ENCODE measurements around the gene CDC42BPA. TPM values are rescaled to one million over a fixed set of nuclear protein-coding genes. Genes with fewer than 3 reads are reported as not detected.

CDC42BPA gene
- total and polyA plus RNA-seq, 12 donors, result 7.4 to 73.8 (median 37.2) TPM

DNA sequence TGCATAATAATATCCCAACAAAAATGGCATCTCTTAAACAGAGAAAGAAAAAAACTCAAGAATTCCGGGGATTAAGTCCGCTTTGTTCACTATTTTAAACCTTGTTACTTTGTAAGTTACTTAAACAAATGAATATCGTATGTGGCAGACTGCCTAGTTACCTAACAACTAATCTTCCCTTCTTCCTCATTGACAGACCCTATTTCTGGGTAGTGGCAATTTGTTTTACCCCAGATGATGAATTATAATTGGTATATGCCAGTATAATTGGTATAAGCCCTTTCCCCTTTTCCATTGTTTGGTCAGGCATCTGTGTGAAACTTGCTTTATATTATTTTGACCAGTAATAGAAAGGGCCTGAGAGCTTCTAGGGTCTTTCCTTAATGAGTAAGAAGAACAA lies 52.4 kb downstream of the CDC42BPA start:
- intact Hi-C loops (cut with DNase I), result no loop called here
- peaks cover 6 to 10% of the 10 kb centered on the region in 2 donors for H3K4me1 ChIP-seq (replicated peaks in 1 of 2)

DNA sequence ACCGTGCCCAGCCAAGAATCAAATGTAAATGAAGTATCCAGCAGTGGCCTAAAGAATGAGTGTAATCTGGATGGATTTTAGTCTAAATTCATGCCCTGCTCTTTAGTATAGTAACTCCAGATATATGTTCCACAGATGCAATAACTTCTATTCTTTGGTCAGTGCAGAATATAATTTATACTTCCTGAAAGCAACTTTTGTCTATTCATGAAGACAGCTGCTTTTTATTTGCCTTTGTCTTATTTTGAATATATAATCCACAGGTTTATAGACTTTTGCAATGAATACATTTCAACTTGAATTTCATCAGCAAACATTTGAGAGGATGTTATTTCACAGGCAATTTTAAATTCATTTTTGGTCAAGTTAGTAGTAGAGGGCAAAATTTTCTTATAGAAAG lies 54.4 kb downstream of the CDC42BPA start:
- Histone ChIP-seq H3K36me3 (replicated peaks in 1 of 2) (no peaks in the 10 kb centered on the region), H3K4me1 (replicated peaks in 1 of 2) (peaks cover 2 to 4% of the 10 kb centered on the region in 2 donors), H3K4me3 (no peak overlapping the region), H3K27me3 (no peaks in the 10 kb centered on the region), H3K27ac (no peak overlapping the region), H3K9me3 (replicated peaks in 1 of 3) (no peaks in the 10 kb centered on the region)
- TF ChIP-seq POLR2A (IDR thresholded peaks at IDR 0.05), result no peak
- TF ChIP-seq, protein P1, sequence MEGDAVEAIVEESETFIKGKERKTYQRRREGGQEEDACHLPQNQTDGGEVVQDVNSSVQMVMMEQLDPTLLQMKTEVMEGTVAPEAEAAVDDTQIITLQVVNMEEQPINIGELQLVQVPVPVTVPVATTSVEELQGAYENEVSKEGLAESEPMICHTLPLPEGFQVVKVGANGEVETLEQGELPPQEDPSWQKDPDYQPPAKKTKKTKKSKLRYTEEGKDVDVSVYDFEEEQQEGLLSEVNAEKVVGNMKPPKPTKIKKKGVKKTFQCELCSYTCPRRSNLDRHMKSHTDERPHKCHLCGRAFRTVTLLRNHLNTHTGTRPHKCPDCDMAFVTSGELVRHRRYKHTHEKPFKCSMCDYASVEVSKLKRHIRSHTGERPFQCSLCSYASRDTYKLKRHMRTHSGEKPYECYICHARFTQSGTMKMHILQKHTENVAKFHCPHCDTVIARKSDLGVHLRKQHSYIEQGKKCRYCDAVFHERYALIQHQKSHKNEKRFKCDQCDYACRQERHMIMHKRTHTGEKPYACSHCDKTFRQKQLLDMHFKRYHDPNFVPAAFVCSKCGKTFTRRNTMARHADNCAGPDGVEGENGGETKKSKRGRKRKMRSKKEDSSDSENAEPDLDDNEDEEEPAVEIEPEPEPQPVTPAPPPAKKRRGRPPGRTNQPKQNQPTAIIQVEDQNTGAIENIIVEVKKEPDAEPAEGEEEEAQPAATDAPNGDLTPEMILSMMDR (IDR thresholded peaks at IDR 0.05), result no peak
- WGBS, 4 donors, result 100% methylated on average over 1 of the region's 1 CpG
- intact Hi-C loops (cut with DNase I), result no loop called here
- DNase-seq, result no peak

More for the DNA sequence above, 52.4 kb downstream of the CDC42BPA start:
- no peak for TF ChIP-seq POLR2A (IDR thresholded peaks at IDR 0.05)
- TF ChIP-seq, protein P1 (IDR thresholded peaks at IDR 0.05), result no peak
- Histone ChIP-seq H3K9me3 (replicated peaks in 1 of 3) (no peaks in the 10 kb centered on the region), H3K36me3 (replicated peaks in 1 of 2) (no peaks in the 10 kb centered on the region), H3K4me3 (no peak overlapping the region), H3K27ac (no peak overlapping the region), H3K27me3 (no peaks in the 10 kb centered on the region)
- 92 to 97% (median 95%) methylated on average over 3 of the region's 3 CpGs for WGBS, 4 donors
- DNase-seq, result no peak

DNA sequence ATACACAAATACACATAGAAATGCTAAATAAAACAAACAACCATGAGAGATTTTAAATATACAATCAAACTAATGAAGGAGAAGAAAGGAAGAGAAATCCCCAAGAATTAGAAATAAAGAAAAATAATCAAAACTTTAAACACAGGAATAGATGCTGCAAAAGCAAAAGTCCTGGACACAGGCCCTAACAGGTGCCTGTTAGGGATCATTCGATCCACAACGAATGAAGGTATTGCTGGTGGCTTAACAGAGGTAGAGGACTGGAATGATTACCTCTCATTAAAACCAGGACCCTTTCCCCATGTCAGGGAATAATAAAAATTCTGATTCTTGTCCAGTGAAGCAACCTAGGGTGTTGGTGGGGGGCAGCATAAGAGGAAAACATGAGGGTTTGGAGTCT lies 56.8 kb downstream of the CDC42BPA start:
- Histone ChIP-seq H3K27ac (no peak overlapping the region), H3K4me3 (no peak overlapping the region), H3K4me1 (replicated peaks in 1 of 2) (no peaks in the 10 kb centered on the region), H3K36me3 (replicated peaks in 1 of 2) (no peaks in the 10 kb centered on the region), H3K27me3 (no peaks in the 10 kb centered on the region), H3K9me3 (replicated peaks in 1 of 3) (no peaks in the 10 kb centered on the region)
- WGBS, 4 donors, result 90 to 97% (median 95%) methylated on average over 2 of the region's 2 CpGs
- no peak for TF ChIP-seq POLR2A (IDR thresholded peaks at IDR 0.05)
- TF ChIP-seq, protein P1 (IDR thresholded peaks at IDR 0.05), result no peak
- no peak for DNase-seq
- intact Hi-C loops (cut with DNase I), result no loop called here

DNA sequence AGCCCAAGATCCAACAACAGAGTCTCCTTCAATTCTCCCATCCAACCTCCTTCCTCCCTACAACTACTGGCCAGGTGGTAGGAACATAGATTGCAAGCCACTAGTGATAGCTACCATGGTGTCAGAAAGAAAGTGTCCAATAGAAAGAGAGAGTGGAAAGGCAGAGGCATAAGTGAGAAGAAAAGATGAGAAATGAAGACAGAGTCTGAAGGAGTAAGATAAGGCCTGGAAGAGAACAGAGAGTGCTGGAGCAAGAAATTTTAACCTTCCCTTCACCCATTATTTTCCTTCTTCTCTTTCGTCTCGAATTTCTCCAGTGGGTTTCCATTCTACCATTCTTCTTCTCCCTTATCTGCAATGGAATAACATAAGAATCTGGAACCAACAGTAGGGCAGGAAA lies 57.9 kb downstream of the CDC42BPA start:
- Histone ChIP-seq H3K4me1 (replicated peaks in 1 of 2) (no peaks in the 10 kb centered on the region), H3K9me3 (replicated peaks in 1 of 3) (no peaks in the 10 kb centered on the region), H3K27ac (no peak overlapping the region), H3K27me3 (no peaks in the 10 kb centered on the region), H3K36me3 (replicated peaks in 1 of 2) (no peaks in the 10 kb centered on the region), H3K4me3 (no peak overlapping the region)
- WGBS, 4 donors, result 84 to 95% (median 88%) methylated on average over 2 of the region's 2 CpGs
- DNase-seq, result no peak
- TF ChIP-seq, protein P1 (IDR thresholded peaks at IDR 0.05), result no peak
- no peak for TF ChIP-seq POLR2A (IDR thresholded peaks at IDR 0.05)
- intact Hi-C loops (cut with DNase I), result no loop called here
